ENCODE data around the gene C12orf54.
"Not testable (repeated sequence)": the region's sequence is repeated elsewhere in the genome, so short reads cannot be mapped to it uniquely, and the experiment has no call there.

The C12orf54 gene

DNA sequence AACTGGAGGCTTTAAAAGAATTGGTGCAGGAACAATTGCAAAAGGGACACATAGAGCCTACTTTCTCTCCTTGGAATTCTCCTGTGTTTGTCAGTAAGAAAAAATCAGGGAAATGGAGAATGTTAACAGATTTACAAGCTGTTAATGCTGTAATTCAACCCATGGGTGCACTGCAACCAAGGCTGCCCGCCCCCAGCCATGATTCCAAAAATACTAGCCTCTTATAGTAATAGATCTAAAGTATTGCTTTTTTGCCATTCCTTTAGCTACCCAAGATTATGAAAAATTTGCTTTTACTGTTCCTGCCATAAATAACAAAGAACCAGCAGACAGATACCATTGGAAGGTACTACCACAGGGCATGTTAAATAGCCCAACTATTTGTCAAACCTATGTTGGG lies 27.8 kb downstream of the C12orf54 start:
- DNase-seq (ENCODE audit: low spot score), result no peak

GRCh38 chr12:48512855-48513254 lies 30.6 kb downstream of the C12orf54 start:
- no peak for DNase-seq (ENCODE audit: low spot score)

- DNase-seq (ENCODE audit: low spot score), result no peak
Observed at GRCh38 chr12:48514728-48515127, 32.4 kb downstream of the C12orf54 start.

GRCh38 chr12:48520381-48520780 lies 38.1 kb downstream of the C12orf54 start:
- not testable (repeated sequence) for DNase-seq (ENCODE audit: low spot score)

GRCh38 chr12:48525332-48525731 lies 43.0 kb downstream of the C12orf54 start, which contains the start of gene OR8S1:
Gene OR8S1 (plus strand): TSS chr12:48525632. CDS start chr12:48525632, 0 bp downstream.
- DNase-seq (ENCODE audit: low spot score), result no peak

DNA sequence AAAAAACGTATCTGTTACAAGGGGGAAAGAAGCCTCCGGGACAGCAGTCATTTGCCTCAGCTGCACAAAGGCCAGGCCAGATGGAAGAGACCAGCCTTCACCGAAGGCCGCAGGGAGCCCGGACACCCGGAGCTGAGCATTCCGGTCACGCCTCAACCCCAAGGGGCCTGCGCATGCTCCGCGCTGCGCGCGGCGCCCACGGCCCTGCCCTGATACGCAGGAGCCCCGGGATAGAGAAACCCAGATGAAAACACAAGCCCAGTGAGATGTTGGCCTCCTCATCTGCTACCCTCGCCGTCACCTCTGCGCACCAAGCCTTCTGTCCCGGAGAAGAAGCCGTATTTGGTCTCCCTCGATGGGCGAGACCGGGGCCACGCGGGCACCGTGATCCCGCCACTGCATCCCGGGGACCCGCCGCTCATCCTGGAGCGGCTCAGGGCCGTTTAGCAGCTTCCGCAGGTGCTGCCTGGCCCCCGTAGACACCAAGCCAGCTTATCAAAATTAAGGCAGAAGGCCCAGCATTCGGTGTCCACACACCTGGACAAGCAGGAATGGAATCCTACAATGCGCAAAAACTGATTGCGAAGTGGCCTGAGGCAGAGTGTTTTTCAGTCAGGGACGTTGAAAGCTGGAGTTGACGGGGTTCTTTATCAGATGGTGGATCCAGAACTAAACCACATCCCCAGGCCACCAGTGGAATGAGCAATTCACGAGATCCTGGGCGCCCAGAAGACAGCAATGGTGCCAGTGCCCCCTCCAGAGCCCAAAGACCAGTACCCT lies 45.8 kb downstream of the C12orf54 start:
- no peak for DNase-seq (ENCODE audit: low spot score)

DNA sequence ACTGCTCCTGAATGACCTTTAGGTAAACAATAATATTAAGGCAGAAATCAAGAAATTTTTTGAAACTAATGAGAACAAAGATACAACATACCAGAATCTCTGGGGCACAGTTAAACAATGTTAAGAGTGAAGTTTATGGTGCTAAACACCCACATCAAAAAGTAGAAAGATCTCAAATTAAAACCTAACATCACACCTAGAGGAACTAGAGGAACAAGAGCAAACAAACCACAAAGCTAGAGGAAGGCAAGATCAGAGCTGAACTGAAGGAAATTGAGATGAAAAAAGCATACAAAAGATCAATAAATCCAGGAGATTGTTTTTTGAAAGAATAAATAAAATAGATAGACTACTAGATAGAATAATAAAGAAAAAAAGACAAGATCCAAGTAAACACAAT lies 50.3 kb downstream of the C12orf54 start:
- no peak for DNase-seq (ENCODE audit: low spot score)

GRCh38 chr12:48536602-48537001 lies 54.3 kb downstream of the C12orf54 start:
- no peak for DNase-seq (ENCODE audit: low spot score)

DNA sequence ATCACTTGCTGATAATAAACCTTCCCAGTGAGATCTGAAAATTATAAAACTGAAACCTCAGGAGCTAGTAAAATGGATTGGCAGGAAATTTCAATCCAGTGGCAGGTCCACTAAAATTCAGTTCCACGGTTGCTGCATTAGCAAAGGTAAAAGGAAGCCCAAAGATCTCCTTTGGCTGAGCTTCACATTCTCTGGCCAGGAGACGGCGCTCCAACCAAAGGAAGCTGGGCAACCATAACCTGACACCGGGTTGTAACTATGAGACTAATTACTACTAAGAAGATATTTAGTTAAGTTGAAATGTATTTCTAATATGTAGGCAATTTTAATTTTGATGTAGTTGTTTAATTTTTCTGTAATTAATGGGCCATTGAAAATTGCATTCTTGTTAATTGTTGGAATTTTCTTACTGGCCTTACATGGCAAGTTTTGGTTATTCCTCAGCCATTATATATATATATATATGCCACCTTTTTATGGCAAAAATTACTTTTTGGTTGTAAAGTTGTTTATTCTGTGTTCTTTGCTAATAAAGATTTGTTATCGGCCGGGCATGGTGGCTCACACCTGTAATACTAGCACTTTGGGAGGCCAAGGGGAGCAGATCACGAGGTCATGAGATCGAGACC lies 60.1 kb downstream of the C12orf54 start:
- DNase-seq (ENCODE audit: low spot score), result peak; percentile 34

GRCh38 chr12:48545833-48546469 lies 63.7 kb downstream of the C12orf54 start:
- no peak for DNase-seq (ENCODE audit: low spot score)
